ENCODE data around the gene TFF1.
"Not testable (repeated sequence)": the region's sequence is repeated elsewhere in the genome, so short reads cannot be mapped to it uniquely, and the experiment has no call there.

The TFF1 gene

DNA sequence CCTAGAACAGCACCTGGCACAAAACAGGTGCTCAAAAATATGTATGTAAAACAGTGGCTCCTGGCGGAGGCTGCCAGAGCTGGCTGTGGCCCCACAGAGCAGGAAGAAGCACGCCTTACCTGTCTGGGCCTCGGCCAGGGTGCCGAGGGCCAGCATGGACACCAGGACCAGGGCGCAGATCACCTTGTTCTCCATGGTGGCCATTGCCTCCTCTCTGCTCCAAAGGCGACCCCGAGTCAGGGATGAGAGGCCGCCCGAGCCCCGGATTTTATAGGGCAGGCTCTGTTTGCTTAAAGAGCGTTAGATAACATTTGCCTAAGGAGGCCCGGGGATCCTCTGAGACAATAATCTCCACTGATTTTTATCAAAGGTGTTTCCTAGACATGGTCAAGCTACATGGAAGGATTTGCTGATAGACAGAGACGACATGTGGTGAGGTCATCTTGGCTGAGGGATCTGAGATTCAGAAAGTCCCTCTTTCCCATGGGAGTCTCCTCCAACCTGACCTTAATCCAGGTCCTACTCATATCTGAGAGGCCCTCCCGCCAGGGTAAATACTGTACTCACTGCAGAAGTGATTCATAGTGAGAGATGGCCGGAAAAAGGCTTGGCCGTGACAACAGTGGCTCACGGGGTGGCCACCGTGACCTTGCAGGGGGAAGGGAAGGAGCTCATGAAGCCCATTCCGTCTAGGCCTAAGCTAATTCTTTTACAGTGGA lies at the start of gene TFF1:
TFF1 (minus strand) TSS at position 244 of the 719 bp plus-strand sequence; CDS start at position 204, 40 bp downstream.
- DNase-seq: no peak

GRCh38 chr21:42414928-42415769 lies 48.8 kb upstream of the TFF1 start:
- no peak for DNase-seq

- DNase-seq: no peak
Observed at GRCh38 chr21:42414553-42414927, 48.2 kb upstream of the TFF1 start.

DNA sequence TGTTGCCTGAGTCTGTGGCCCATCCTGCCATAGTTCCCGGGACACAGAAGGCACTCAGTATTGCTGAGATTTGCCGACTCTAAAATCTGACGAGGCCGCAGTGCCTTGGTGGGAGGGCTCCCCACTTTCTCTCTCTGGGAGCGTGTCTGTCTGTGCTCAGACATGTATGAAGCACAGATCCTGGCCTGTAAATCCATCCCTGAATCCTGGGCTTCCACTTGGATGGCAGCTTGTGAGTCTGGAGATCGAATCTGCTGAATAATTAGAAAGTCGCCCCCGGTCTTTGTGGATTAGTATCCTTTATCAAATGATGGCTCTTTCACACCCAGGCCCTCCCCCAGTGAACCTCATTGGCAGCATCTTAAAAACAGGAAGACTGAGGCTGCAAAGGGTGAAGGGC lies 47.7 kb upstream of the TFF1 start:
- no peak for DNase-seq

- DNase-seq: no peak
Observed at GRCh38 chr21:42413500-42413899, 47.2 kb upstream of the TFF1 start.

GRCh38 chr21:42413093-42413492 lies 46.8 kb upstream of the TFF1 start:
- no peak for DNase-seq

GRCh38 chr21:42412636-42412933 lies 46.2 kb upstream of the TFF1 start:
- no peak for DNase-seq

GRCh38 chr21:42411891-42412635 lies 45.7 kb upstream of the TFF1 start:
- no peak for DNase-seq

- no peak for DNase-seq
Observed at GRCh38 chr21:42411197-42411869, 45.0 kb upstream of the TFF1 start.

DNA sequence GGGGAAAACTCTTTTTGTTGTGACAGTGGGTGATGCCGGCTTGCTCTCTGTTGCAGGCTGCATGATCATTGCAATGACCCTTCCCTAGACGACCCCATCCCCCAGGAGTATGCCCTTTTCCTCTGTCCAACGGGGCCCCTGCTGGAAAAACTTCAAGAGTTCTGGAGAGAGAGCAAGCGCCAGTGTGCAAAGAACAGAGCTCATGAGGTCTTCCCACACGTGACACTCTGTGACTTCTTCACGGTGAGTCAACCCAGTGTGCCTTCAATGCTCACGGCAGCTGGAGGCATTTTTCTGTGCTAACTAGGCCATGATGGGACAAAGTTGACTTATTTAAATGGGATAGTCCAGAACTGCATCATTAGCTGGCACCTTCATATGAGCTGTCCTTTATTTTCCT lies 43.0 kb upstream of the TFF1 start:
- DNase-seq: no peak

DNA sequence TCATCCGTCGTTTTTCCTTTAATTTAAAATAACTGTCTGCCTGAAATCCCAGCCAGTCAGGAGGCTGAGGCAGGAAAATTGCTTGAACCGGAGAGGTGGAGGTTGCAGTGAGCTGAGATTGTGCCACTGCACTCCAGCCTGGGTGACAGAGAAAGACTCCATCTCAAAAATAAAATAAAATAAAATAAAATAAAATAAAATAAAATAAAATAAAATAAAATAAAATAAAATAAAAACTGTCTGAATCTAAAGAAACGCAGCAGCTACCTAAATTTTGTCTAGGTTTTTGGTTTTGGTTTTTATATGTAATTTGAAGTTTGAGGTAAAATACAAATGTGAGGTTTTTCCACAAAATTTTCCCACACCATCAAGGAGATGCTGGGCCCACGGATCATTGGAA lies 42.4 kb upstream of the TFF1 start:
- DNase-seq: not testable (repeated sequence)

- no peak for DNase-seq
Observed at GRCh38 chr21:42407476-42407875, 41.1 kb upstream of the TFF1 start.

GRCh38 chr21:42406866-42407265 lies 40.5 kb upstream of the TFF1 start:
- DNase-seq: no peak

DNA sequence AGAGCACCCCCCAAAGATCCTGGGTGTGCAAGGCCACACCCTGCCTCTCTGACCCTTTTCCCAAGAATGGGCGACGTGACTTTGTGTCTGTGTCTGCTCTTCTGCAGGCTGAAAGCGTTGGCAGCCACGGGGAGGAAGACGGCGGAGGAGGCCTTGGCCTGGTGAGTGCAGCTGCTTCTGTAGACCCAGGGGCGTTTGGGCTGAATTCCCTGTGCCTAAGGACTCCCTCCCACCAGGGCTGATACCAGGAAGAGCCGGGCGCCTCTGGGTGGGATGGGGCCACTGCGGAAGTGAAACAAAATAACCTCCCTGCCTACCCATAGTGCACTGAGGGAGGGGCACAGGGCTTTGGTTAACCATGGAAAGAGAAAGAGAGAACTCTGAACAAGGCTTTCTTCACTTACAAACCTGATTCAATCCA lies 39.9 kb upstream of the TFF1 start:
- no peak for DNase-seq

GRCh38 chr21:42405064-42406013 lies 39.0 kb upstream of the TFF1 start:
- DNase-seq: no peak

DNA sequence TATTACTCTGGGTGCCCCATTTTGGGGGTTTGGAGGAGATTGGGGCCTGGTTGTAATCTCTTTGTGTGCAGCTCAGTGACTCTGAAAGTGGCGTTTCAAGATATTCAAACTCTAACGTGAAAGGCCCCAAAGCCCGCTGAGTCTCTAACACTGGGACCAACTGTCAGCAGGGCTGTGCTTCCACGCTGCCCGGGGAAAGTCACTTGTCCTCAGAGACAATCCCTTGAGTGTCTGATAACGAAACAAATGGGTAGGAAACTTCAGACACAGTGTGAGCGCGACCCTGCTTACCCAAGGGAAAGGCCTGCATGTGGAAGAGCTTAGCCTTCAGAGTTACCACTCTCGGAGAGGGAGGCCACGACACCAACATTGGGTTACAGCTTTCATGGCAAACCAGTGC lies 38.2 kb upstream of the TFF1 start:
- DNase-seq: no peak

DNA sequence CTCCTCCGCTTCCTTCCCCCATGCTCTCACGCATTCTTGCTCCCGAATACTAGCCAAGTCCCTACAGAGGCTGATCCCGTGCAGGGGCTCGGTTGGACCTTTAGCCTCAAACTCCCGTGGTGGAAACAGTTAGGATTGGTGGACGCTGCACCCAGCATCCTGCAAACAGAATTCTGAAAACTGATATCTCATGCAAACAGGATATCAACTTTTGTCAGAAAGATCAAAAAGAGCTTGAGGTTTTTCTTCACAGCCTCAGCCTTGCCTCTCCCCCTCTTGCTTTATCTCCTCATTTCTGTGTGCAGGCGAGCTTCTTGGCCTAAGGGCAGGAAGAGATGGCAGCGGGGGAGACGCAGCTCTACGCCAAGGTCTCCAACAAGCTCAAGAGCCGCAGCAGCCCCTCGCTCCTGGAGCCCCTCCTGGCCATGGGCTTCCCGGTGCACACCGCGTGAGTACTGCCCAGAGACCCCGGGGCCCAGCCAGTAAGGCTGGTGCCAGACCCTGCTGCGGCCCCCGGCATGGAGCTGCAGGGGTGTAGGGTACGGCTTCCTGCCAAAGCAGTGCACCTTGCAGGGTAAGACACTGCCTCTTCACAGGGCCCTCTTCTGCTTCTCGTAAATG lies 37.4 kb upstream of the TFF1 start, which contains the start of gene UBASH3A:
UBASH3A (plus strand) TSS at position 292 of the 621 bp plus-strand sequence; CDS start at position 336, 44 bp downstream.
- no peak for DNase-seq

DNA sequence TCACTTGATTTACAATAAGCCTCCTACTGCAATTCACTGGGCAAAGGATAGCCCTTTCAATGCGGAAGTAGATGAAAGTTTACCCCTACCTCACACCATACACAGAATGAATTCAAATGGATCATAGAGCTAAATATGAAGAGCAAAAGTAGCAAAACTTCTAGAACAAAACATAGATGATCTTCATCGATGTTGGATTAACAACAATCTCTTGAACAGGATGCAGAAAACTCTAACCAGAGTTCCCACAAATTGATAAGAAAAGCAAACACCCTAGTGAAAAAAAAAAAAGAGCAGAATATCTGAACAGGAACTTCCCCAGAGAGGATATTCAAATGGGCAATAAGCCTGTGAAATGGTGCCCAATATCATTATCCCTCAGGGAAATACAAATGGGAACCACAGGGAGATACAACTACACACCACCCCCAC lies 35.5 kb upstream of the TFF1 start:
- DNase-seq: no peak

DNA sequence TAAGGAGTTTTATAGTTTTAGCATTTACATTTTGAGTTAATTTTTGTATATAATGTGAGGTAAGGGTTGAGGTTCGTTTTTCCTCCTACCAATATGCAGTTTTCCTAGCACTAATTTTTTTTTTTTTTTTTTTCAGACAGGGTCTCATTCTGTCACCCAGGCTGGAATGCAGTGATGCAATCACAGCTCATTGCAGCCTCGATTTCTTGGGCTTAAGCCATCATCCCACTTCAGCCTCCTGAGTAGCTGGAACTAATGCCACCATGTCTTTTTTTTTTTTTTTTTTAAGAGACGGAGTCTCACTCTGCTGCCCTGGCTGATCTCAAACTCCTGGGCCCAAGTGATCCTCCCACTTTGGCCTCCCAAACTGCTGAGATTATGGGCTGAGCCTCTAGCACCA lies 34.8 kb upstream of the TFF1 start:
- no peak for DNase-seq

DNA sequence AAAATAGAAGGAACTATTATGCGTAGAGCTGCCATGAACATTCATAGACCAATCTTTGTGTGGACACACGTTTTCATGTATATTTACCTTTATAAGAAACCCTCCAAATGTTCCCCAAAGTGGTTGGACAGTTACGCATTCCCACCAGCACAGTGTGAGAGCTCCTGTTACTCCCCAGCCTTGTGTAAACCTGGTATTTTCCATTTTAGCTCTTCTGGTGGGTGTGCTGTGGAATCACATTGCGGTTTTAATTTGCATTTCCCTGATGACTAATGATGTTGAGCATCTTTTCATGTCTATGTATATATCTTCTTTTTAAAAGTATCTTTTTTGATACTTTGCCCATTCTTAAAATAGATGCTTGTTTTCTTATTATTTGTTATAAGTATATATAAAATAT lies 34.2 kb upstream of the TFF1 start:
- DNase-seq: no peak

DNA sequence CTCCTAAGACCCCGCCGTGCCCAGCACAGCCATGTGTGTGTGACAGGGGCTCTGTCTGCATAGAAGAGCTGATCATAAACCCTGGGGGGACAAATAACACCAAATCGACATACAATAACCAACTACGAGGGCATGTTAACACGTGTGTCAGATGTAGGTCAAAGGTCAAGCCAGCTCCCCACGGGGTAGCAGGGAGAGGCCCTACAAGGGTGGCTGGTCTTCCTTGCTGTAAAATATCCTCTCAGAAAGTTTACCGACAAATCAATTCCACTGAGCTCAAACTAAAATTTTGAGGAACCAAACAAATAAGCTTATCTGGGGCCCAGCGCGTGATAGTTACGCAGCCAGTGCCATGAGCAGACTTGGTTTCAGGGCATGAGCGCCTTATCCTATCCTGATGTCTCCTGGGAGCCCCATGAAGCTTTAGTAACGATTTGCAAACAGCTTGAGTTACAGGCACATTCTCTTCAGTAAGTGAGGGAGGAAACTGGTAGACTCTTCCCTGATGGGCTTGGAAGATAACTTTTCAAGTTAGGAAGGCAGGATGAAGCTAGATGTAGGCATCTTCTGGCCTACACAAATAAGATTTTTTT lies 32.2 kb upstream of the TFF1 start:
- DNase-seq: no peak
